Measurements from ENCODE around the gene PSTPIP2. TPM values are rescaled to one million over a fixed set of nuclear protein-coding genes. Genes with fewer than 3 reads are reported as not detected.
A peak's percentile ranks its signal among the peaks of the same experiment; 100 is the strongest.

PSTPIP2 gene
- total RNA-seq, 1 donor from 2014 or later, result 9.8 TPM

DNA sequence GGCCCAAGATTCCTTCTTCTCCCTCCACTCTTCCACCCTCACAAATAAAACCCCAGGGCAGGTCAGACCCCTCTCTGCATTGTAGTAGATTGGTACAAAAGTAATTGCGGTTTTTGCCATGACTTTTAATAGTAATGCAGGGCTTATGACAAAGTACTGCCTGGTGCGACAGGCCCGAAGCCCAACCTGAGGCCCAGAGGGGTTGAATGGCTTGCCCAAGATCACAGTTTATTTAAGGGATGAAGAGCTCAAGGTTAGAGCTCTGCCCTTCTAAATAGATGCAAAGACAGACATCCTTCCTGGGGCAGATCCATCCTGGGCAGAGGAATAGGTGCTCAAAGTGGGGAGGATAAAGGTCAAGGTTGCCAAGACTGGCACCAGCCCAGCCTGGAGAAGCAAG is 899 bp upstream of the PSTPIP2 start:
- TF ChIP-seq CTCF (IDR thresholded peaks at IDR 0.05), result no peak
- DNase-seq (no peak), ATAC-seq (no peak)
- H3K27ac ChIP-seq, result no peak overlapping the region
- H3K9me3 ChIP-seq, result no peaks in the 10 kb centered on the region
- H3K36me3 ChIP-seq, result no peaks in the 10 kb centered on the region
- intact Hi-C loops (cut with DNase I), result loop anchor here (10.0 kb wide), 1 partner anchor 408 kb away; no protein-coding TSS in a partner anchor
- H3K4me3 ChIP-seq, result no peak overlapping the region
- no peaks in the 10 kb centered on the region for H3K27me3 ChIP-seq
- peaks cover 31% of the 10 kb centered on the region for H3K4me1 ChIP-seq

DNA sequence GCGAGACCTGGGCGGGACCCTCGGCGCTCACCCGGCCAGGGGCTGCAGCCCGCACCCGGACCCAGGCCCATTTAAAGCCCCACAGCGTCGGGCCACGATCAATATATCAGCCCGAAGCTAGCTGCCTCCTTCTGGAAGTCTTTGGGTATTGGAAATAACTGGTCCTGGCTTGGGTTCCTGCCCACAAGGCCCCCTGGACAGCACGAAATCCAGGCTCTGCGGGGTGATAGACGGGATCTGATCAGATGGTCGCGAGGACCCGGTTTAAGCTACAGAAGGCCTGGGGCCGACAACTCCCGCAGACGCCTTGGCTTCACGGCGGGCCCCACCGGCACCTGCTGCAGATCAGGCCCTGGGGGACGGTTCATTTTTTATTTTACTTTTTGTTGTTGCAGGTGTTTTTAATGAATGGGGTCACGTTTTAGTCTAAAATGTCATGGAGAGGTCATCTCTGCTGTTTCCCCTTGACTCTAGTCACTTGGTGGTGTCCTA is 362 bp upstream of the PSTPIP2 start:
- H3K4me1 ChIP-seq, result peaks cover 31% of the 10 kb centered on the region
- no peak overlapping the region for H3K27ac ChIP-seq
- intact Hi-C loops (cut with DNase I), result loop anchor here (10.0 kb wide), 1 partner anchor 408 kb away; no protein-coding TSS in a partner anchor

DNA sequence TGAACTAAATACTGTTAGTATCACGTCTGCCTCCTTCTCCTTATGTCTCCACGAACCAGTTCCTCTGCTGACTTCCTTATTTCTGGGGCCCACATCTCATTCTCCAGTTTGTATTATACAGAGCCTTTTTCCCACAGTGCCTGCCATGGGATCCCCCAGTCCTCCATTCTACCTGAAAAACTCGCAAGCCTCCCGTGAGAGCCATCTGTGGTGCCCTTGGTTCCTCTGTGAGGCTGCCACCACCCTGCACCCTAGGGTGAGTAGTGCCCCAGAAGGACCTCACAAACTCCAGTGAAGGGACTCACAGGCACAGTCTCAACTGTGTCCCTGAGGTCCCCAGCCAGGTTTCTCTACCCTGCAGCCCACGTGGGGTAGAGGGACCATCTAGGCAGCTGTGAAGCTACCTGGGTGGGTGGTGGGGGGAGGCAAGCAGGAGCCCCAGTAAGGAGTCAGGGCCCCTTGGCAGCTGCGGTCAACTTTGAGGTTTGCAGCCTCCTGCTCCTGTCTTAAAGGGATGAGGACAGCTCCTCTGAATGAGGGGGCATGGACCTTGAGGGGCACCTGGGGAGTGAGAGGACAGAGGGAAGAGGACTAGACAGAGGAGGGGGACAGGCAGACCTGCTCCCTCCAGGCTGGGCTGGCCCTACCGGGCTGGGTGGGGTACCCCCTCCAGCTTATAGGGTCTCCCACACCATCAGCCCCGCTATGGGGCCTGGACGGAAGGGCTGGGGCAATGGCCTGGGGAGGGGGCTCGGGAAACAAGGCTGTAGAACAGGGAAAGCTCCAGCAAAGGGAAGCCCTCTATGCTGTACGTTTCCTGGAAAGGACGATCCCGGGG is 1.0 kb downstream of the PSTPIP2 start:
- no peak overlapping the region for H3K27ac ChIP-seq
- no peaks in the 10 kb centered on the region for H3K9me3 ChIP-seq
- peaks cover 31% of the 10 kb centered on the region for H3K4me1 ChIP-seq
- no peak for TF ChIP-seq CTCF (IDR thresholded peaks at IDR 0.05)
- DNase-seq, result no peak
- no peaks in the 10 kb centered on the region for H3K36me3 ChIP-seq
- peak overlapping the region; percentile 90 for H3K4me3 ChIP-seq
- no peaks in the 10 kb centered on the region for H3K27me3 ChIP-seq
- intact Hi-C loops (cut with DNase I), result loop anchor here (10.0 kb wide), 1 partner anchor 406 kb away; no protein-coding TSS in a partner anchor
- peak; percentile 48 for ATAC-seq

More for the DNA sequence above, 362 bp upstream of the PSTPIP2 start:
- Histone ChIP-seq H3K36me3 (no peaks in the 10 kb centered on the region), H3K9me3 (no peaks in the 10 kb centered on the region), H3K27me3 (no peaks in the 10 kb centered on the region), H3K4me3 (peak overlapping the region; percentile 90)
- no peak for TF ChIP-seq CTCF (IDR thresholded peaks at IDR 0.05)
- ATAC-seq, result no peak
- no peak for DNase-seq

GRCh38 chr18:46070232-46070631 is 1.8 kb downstream of the PSTPIP2 start:
- Histone ChIP-seq H3K4me1 (peaks cover 31% of the 10 kb centered on the region), H3K9me3 (no peaks in the 10 kb centered on the region), H3K27ac (no peak overlapping the region), H3K4me3 (no peak overlapping the region), H3K27me3 (no peaks in the 10 kb centered on the region), H3K36me3 (no peaks in the 10 kb centered on the region)
- DNase-seq (no peak), ATAC-seq (no peak)
- intact Hi-C loops (cut with DNase I), result loop anchor here (10.0 kb wide), 1 partner anchor 405 kb away; no protein-coding TSS in a partner anchor
- TF ChIP-seq CTCF (IDR thresholded peaks at IDR 0.05), result no peak

GRCh38 chr18:46069524-46069923 is 2.5 kb downstream of the PSTPIP2 start:
- TF ChIP-seq CTCF (IDR thresholded peaks at IDR 0.05), result no peak
- DNase-seq, result no peak
- H3K27ac ChIP-seq, result no peak overlapping the region
- no peaks in the 10 kb centered on the region for H3K36me3 ChIP-seq
- no peaks in the 10 kb centered on the region for H3K27me3 ChIP-seq
- no peak for ATAC-seq
- peaks cover 31% of the 10 kb centered on the region for H3K4me1 ChIP-seq
- no peak overlapping the region for H3K4me3 ChIP-seq
- intact Hi-C loops (cut with DNase I), result no loop called here
- no peaks in the 10 kb centered on the region for H3K9me3 ChIP-seq
